HG03066 (cell line): ENCODE data around the gene TYW1B.
"Not testable (repeated sequence)": the region's sequence is repeated elsewhere in the genome, so short reads cannot be mapped to it uniquely, and the experiment has no call there.

Source experiments
- ATAC-seq: cut with Tn5 transposase; IDR thresholded peaks from one replicate; pipeline ENCODE4 v1.9.1; 2021; ENCODE audit warnings: low read depth; ENCODE audit not compliant: unreplicated experiment

TYW1B gene

GRCh38 chr7:72760602-72761001 is 67.4 kb downstream of the TYW1B start:
- ATAC-seq = no peak

DNA sequence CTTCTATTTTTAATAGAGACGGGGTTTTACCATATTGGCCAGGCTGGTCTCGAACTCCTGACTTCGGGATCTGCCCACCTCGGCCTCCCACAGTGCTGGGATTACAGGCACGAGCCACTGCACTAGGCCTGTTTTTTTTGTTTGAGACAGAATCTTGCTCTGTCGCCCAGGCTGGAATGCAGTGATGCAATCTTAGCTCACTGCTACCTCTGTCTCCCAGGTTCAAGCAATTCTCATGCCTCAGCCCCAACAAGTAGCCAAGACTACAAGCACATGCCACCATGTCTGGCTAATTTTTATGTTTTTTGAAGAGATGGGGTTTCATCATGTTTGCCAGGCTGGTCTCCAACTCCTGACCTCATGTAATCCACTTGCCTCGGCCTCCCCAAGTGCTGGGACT is 73.7 kb downstream of the TYW1B start:
- no peak for ATAC-seq

GRCh38 chr7:72753781-72754180 is 74.2 kb downstream of the TYW1B start:
- ATAC-seq = no peak

GRCh38 chr7:72753229-72753628 is 74.8 kb downstream of the TYW1B start:
- ATAC-seq = not testable (repeated sequence)

- no peak for ATAC-seq
Observed at GRCh38 chr7:72751978-72752377, 76.0 kb downstream of the TYW1B start.

GRCh38 chr7:72751378-72751777 is 76.6 kb downstream of the TYW1B start:
- no peak for ATAC-seq

DNA sequence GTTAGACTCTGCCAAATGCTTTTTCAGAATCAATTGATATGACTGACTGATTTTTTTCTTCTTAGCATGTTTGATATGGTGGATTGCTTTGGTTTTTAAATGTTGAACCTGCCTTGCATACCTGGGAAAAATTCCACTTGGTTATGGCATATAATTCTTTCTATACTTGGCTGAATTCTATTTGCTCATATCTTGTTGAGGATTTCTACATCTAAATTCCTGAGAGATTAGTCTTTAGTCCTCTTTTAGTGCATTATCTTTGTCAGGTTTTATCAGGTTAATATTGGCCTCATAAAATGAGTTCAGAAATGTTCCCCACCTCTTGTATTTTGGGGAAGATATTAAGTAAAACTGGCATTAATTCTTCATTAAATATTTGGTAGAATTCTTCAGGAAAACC is 79.4 kb downstream of the TYW1B start:
- not testable (repeated sequence) for ATAC-seq

- not testable (repeated sequence) for ATAC-seq
Observed at GRCh38 chr7:72744244-72744926, 83.6 kb downstream of the TYW1B start.

DNA sequence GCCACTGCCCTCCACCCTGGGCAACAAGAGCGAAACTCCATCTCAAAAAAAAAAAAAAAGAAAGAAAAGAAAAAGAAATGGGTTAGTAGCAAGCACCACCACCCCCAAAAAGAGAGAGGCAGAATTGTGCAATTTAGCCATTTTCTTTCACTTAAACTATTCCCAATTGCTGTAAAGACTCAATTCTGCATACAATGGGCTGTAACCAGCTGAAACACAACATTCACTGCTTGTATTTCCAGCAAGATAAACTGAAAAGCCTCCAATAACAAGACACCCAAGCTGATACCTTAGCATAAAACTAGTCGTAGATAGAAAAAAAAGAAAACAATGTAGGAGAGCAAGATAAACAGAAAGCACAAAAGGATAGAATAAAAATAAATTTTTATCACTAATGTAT is 84.2 kb downstream of the TYW1B start:
- ATAC-seq = not testable (repeated sequence)

- ATAC-seq = not testable (repeated sequence)
Observed at GRCh38 chr7:72739716-72740115, 88.3 kb downstream of the TYW1B start.

GRCh38 chr7:72735855-72736254 is 92.1 kb downstream of the TYW1B start:
- ATAC-seq = not testable (repeated sequence)

DNA sequence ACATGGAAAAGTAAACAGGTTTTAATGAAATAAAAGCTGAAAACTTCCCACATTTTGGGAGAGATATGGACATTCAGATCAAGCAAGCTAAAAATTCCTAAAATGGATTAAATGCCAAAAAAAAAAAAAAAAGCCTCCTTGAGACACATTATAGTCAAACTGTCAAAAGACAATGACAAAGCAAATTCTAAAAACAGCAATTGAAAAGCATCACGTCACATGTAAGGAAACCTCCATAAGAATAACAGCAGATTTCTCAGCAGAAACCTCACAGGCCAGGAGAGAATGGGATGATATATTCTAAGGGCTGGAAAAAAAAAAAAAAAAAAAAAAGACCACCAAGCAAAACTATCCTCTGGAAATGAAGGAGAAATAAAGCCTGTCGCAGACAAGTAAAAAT is 97.2 kb downstream of the TYW1B start:
- ATAC-seq = not testable (repeated sequence)

GRCh38 chr7:72730384-72730783 is 97.6 kb downstream of the TYW1B start:
- not testable (repeated sequence) for ATAC-seq

GRCh38 chr7:72729130-72729529 is 98.9 kb downstream of the TYW1B start:
- not testable (repeated sequence) for ATAC-seq

DNA sequence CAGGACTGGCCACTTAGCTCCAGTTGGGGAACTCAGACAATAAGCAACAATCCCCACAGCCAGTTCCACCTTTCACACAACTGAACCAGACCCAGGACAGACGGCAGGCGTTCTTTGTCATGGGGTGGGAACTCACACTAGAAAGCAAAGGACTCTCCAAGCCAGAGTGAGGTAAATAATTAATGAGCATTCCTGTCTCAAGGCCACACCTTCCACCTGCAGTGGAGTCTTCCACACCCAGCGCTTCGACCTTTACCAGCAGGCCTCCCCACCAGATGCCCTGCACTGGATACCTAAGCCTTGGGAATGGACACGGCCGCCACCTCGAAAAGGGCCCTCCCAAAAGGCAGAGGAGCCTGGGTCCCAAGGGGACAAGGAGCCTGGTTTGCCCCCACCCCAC is 105.3 kb downstream of the TYW1B start:
- ATAC-seq = not testable (repeated sequence)

DNA sequence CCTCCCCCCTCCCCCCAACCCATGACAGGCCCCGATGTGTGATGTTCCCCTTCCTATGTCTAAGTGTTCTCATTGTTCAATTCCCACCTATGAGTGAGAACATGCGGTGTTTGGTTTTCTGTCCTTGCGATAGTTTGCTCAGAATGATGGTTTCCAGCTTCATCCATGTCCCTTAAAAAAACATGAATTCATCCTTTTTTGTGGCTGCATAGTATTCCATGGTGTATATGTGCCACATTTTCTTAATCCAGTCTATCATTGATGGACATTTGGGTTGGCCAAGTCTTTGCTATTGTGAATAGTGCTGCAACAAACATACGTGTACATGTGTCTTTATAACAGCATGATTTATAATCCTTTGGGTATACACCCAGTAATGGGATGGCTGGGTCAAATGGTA is 107.1 kb downstream of the TYW1B start:
- ATAC-seq = not testable (repeated sequence)

DNA sequence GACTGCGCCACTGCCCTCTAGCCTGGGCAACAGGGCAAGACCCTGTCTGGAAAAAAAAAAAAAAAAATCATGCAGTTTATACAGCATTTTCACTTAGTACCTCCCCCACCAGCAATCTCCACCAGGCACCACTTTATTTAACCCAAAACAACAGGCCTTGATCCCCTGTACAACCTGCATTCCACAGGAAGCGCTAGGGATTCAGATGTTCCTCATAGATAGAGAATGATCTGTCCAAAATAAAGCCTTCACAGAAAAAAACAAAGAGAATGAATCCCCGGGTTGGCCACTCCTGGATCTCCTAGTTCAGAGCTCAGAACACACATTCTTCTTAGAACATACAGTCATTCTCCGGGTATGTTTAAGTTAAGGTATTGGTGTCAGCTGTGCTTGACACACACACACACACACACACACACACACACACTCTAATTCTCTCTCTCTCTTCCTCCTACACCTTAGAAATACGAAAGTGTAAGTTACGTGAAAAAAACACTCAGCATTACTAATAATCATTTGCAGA is 110.7 kb downstream of the TYW1B start:
- ATAC-seq = not testable (repeated sequence)

GRCh38 chr7:72711927-72712326 is 116.1 kb downstream of the TYW1B start:
- not testable (repeated sequence) for ATAC-seq

- ATAC-seq = no peak
Observed at GRCh38 chr7:72710983-72711382, 117.0 kb downstream of the TYW1B start.

GRCh38 chr7:72709909-72710308 is 118.1 kb downstream of the TYW1B start:
- ATAC-seq = no peak

DNA sequence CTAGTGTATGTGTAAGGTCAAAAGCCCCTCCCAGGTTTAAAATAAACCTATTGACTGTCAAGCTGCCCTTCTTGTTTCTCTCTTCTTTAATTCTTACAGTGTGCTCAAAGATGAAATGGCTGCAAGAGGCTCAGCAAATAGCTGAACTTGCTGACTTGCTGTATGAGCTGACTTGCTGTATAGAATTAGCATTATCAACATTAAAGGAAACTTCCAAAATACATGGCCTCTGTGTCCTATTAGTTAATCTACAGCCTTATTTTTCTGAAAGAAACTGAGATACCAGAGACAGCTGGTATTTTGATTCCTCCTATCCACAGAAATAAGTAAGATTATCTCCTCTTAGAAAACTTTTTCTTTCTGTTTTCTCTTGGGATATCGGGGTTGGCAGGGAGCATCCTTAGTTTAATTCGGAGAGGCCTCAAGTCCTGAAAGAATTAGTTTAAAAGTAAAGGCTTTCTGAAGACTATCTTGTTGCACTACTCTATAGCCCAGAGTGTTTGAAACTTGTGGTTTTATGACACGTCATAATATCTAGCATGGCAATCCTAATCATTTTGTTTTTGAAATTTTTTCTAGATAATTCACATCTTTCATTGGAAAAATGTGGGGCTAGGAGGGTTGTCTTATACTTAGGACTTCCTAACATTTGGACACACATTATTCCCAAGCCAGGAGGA is 119.5 kb downstream of the TYW1B start:
- not testable (repeated sequence) for ATAC-seq

GRCh38 chr7:72706521-72706920 is 121.5 kb downstream of the TYW1B start:
- no peak for ATAC-seq
